ENCODE measurements around the gene ARGLU1. TPM values are rescaled to one million over a fixed set of nuclear protein-coding genes. Genes with fewer than 3 reads are reported as not detected.
"Not testable (repeated sequence)": the region's sequence is repeated elsewhere in the genome, so short reads cannot be mapped to it uniquely, and the experiment has no call there.

ARGLU1 gene
- polyA plus RNA-seq, 2 donors = 51.0 to 84.5 TPM

DNA sequence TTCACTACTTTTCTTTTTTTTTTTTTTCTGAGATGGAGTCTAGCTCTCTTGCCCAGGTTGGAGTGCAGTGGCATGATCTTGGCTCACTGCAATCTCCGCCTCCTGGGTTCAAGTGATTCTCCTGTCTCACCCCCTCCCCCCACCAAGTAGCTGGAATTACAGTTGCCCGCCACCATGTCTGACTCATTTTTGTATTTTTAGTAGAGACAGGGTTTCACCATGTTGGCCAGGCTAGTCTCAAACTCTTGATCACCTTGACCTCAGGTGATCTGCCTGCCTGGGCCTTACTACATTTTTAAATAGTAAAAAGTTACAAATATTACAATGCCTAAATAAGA, 32.8 kb upstream of the ARGLU1 start:
- H3K4me3 ChIP-seq (ENCODE audit: low read depth in 1 of 2, low read length in 2 of 2); H3K36me3 ChIP-seq (ENCODE audit: control insufficient read depth in 2 of 2, insufficient read depth in 2 of 2, low read length in 1 of 2); H3K27ac ChIP-seq (ENCODE audit: low read depth in 2 of 2, low read length in 1 of 2); H3K9me3 ChIP-seq (ENCODE audit: control insufficient read depth in 2 of 2, insufficient read depth in 1 of 2, low read depth in 1 of 2, low read length in 1 of 2); H3K27me3 ChIP-seq (ENCODE audit: control insufficient read depth in 1 of 2, insufficient read depth in 2 of 2, low read length in 2 of 2); H3K4me1 ChIP-seq (ENCODE audit: control insufficient read depth in 2 of 2, insufficient read depth in 2 of 2, low read length in 1 of 2): not testable (repeated sequence)
- WGBS, 2 donors = 83 to 87% methylated on average over 2 of the region's 2 CpGs

DNA sequence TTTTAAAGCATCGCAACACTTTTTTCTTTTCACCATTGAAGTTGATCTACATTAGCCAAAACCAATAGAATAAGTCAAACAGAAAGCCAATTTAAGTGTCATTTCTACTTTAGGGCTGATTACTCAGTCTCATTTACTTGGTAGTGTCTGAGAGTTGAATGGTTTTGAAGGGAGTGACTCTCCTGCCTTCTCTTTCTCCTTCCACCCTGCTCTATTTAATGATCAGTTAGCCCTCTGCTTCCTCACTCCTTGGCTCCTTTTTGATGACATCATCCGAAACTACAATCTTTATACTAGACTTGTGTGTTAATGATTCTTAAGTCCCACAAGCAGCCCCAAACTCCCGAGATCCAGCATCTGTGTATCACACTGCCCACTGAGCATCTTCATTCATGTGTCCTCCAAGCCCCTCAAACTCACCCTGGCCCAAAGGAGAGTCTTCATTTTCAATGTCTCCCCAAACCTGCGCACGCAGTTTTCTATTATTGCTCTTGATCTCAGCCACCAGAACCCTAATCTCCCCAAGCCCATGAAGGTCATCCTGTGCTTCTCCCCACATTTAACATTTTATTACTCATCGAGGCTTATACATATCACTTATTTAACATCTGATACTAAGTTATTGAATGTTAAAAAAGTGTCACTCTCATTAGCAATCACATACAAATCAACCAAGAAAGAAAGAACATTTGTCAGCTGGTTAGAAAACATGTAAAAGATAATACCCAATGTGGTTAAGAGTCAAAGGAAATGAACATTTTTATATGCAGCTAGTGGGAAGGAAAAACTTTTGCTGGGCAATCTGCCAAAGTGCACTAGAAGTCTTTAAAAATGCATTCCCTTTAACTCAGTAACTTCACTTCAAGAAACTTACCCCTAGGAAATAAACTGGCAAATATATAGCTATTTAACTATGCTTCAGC, 32.2 kb upstream of the ARGLU1 start:
- no peaks in the 10 kb centered on the region for H3K4me1 ChIP-seq (ENCODE audit: control insufficient read depth in 2 of 2, insufficient read depth in 2 of 2, low read length in 1 of 2)
- H3K27me3 ChIP-seq (ENCODE audit: control insufficient read depth in 1 of 2, insufficient read depth in 2 of 2, low read length in 2 of 2) = no peaks in the 10 kb centered on the region
- no peak overlapping the region for H3K27ac ChIP-seq (ENCODE audit: low read depth in 2 of 2, low read length in 1 of 2)
- whole genome bisulfite sequencing, 2 donors = 67 to 72% methylated on average over 6 of the region's 6 CpGs
- H3K4me3 ChIP-seq (ENCODE audit: low read depth in 1 of 2, low read length in 2 of 2) = no peak overlapping the region
- no peaks in the 10 kb centered on the region for H3K9me3 ChIP-seq (ENCODE audit: control insufficient read depth in 2 of 2, insufficient read depth in 1 of 2, low read depth in 1 of 2, low read length in 1 of 2)
- no peaks in the 10 kb centered on the region for H3K36me3 ChIP-seq (ENCODE audit: control insufficient read depth in 2 of 2, insufficient read depth in 2 of 2, low read length in 1 of 2)

DNA sequence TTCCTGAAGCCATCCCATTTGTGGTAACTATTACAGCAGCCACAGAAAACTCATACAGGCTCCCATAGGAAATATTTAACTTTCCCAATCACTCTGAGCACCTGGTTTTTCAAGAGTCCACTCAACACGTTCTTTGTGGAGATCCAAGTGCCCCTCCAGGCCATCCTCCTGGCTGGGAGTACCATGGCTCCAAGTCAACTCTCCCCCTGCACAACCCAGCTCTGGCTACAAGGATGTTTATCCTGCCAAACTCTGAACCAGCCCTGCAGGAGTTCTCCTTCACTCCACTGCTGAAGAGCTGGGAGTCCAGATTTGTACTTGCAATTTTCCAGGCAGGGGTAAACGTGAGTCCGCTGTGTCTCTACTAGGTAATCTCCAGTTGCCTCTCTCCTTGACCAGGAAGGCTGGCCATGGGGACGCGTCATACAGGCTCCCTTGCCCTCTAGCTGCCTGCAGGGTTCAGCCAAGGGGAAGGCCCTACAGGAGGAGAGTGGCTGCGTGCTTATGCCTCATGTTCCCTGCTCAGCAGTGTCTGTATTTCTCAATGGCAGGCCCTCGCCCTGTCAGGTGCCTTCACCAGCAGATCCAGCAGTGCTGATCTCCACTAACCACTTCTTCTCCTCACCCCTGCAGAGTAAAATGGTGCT, 29.9 kb upstream of the ARGLU1 start:
- Histone ChIP-seq H3K27ac (ENCODE audit: low read depth in 2 of 2, low read length in 1 of 2) (no peak overlapping the region), H3K36me3 (ENCODE audit: control insufficient read depth in 2 of 2, insufficient read depth in 2 of 2, low read length in 1 of 2) (no peaks in the 10 kb centered on the region), H3K4me3 (ENCODE audit: low read depth in 1 of 2, low read length in 2 of 2) (no peak overlapping the region), H3K9me3 (ENCODE audit: control insufficient read depth in 2 of 2, insufficient read depth in 1 of 2, low read depth in 1 of 2, low read length in 1 of 2) (no peaks in the 10 kb centered on the region), H3K27me3 (ENCODE audit: control insufficient read depth in 1 of 2, insufficient read depth in 2 of 2, low read length in 2 of 2) (no peaks in the 10 kb centered on the region), H3K4me1 (ENCODE audit: control insufficient read depth in 2 of 2, insufficient read depth in 2 of 2, low read length in 1 of 2) (no peaks in the 10 kb centered on the region)
- whole genome bisulfite sequencing, 2 donors = 86 to 88% methylated on average over 7 of the region's 7 CpGs

DNA sequence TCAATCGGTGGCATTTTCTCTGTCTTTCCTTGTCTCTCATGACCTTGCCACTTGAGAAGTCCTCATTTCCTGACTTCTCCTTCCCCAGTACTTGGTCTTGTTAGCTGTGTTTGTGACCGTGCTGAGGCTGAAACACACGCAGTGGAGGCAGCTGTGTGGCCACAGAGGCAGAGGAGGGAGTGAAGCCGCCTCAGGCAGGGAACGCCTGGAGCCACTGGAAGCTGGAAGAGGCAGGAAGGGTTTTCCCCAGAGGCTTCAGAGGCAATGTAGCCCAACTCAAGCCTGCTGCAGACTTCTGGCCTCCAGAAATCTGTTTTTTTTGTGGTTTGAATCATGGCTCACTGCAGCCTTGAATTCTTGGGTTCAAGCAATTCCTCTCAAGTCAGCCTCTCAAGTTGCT, 29.2 kb upstream of the ARGLU1 start:
- no peak overlapping the region for H3K4me3 ChIP-seq (ENCODE audit: low read depth in 1 of 2, low read length in 2 of 2)
- H3K9me3 ChIP-seq (ENCODE audit: control insufficient read depth in 2 of 2, insufficient read depth in 1 of 2, low read depth in 1 of 2, low read length in 1 of 2) = no peaks in the 10 kb centered on the region
- H3K27me3 ChIP-seq (ENCODE audit: control insufficient read depth in 1 of 2, insufficient read depth in 2 of 2, low read length in 2 of 2) = no peaks in the 10 kb centered on the region
- WGBS, 2 donors = 68 to 75% methylated on average over 5 of the region's 5 CpGs
- no peaks in the 10 kb centered on the region for H3K36me3 ChIP-seq (ENCODE audit: control insufficient read depth in 2 of 2, insufficient read depth in 2 of 2, low read length in 1 of 2)
- no peaks in the 10 kb centered on the region for H3K4me1 ChIP-seq (ENCODE audit: control insufficient read depth in 2 of 2, insufficient read depth in 2 of 2, low read length in 1 of 2)
- no peak overlapping the region for H3K27ac ChIP-seq (ENCODE audit: low read depth in 2 of 2, low read length in 1 of 2)

DNA sequence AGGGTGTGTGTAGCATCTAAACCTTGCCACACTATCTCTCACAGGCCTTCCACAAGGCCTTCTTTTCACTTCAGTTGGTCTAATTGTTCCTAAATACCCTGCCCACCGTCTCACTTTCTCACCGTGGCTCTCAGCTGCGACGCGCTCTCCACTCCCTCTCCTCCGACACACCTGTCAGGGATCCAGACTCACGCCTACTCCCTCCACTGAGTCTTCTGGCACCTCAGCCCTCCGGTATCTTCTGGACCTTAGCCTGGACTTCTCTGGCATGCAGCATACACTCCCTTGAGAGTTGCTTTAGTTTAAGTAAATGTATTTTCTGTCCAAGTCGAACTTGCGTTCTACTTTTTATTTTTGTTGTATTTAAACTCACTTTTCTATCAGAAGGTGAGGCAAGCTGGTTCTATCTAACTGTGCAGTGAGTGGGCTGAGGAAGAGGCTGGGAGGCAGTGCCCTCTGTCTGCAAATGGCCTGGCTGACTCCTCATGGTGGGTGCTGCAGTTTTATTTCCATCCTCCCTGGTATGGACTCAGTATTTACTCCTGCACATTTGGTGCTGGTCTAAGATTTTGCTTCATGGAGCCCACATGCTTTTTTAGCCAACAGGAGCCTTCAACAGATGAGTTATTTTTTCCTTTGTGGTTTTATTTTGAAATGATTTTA, 28.5 kb upstream of the ARGLU1 start:
- no peaks in the 10 kb centered on the region for H3K27me3 ChIP-seq (ENCODE audit: control insufficient read depth in 1 of 2, insufficient read depth in 2 of 2, low read length in 2 of 2)
- no peaks in the 10 kb centered on the region for H3K4me1 ChIP-seq (ENCODE audit: control insufficient read depth in 2 of 2, insufficient read depth in 2 of 2, low read length in 1 of 2)
- WGBS, 2 donors = 65 to 77% methylated on average over 10 of the region's 10 CpGs
- H3K4me3 ChIP-seq (ENCODE audit: low read depth in 1 of 2, low read length in 2 of 2) = no peak overlapping the region
- H3K27ac ChIP-seq (ENCODE audit: low read depth in 2 of 2, low read length in 1 of 2) = no peak overlapping the region
- no peaks in the 10 kb centered on the region for H3K9me3 ChIP-seq (ENCODE audit: control insufficient read depth in 2 of 2, insufficient read depth in 1 of 2, low read depth in 1 of 2, low read length in 1 of 2)
- H3K36me3 ChIP-seq (ENCODE audit: control insufficient read depth in 2 of 2, insufficient read depth in 2 of 2, low read length in 1 of 2) = no peaks in the 10 kb centered on the region

DNA sequence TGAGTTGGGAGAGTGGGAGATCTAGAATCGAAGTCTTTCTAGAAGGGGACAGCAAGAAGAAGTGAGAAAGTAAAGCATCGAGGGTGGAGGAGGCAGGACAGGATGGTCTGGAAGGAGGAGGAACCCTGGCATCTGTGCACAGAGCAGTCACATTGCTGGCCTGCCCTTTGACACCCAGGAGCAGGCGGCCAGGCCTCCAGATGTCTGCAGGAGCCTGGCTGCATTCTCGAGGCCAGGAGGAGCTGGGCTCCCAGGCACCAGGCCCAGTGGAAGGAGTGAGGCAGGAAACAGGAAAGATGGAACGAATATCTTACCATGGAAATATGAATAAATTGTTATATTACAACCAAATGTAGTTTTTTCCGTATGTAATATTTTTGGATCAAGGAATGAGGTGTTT, 27.7 kb upstream of the ARGLU1 start:
- no peaks in the 10 kb centered on the region for H3K9me3 ChIP-seq (ENCODE audit: control insufficient read depth in 2 of 2, insufficient read depth in 1 of 2, low read depth in 1 of 2, low read length in 1 of 2)
- H3K4me1 ChIP-seq (ENCODE audit: control insufficient read depth in 2 of 2, insufficient read depth in 2 of 2, low read length in 1 of 2) = no peaks in the 10 kb centered on the region
- 80 to 81% methylated on average over 6 of the region's 6 CpGs for WGBS, 2 donors
- H3K27ac ChIP-seq (ENCODE audit: low read depth in 2 of 2, low read length in 1 of 2) = no peak overlapping the region
- no peak overlapping the region for H3K4me3 ChIP-seq (ENCODE audit: low read depth in 1 of 2, low read length in 2 of 2)
- H3K36me3 ChIP-seq (ENCODE audit: control insufficient read depth in 2 of 2, insufficient read depth in 2 of 2, low read length in 1 of 2) = no peaks in the 10 kb centered on the region
- H3K27me3 ChIP-seq (ENCODE audit: control insufficient read depth in 1 of 2, insufficient read depth in 2 of 2, low read length in 2 of 2) = no peaks in the 10 kb centered on the region

DNA sequence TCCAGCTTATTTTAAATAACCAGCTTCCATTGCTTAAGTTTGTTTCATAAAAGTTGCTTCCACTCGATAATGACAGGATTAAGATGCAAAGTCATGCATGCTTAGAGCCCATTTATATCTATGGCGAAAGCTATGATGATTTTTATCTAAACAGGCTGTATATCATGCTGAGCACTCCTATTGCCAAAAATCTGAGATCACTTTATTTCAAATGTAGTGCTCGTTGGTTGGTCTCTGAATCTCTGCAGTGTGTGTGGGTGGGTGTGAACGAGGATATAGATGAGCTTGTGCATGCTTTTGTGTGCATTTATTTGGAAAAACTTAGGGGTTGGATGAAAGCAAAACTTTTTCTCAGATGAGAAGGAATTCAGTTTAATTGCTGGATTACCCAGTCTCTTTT, 27.0 kb upstream of the ARGLU1 start:
- Histone ChIP-seq H3K4me3 (ENCODE audit: low read depth in 1 of 2, low read length in 2 of 2) (no peak overlapping the region), H3K27me3 (ENCODE audit: control insufficient read depth in 1 of 2, insufficient read depth in 2 of 2, low read length in 2 of 2) (no peaks in the 10 kb centered on the region), H3K4me1 (ENCODE audit: control insufficient read depth in 2 of 2, insufficient read depth in 2 of 2, low read length in 1 of 2) (no peaks in the 10 kb centered on the region), H3K36me3 (ENCODE audit: control insufficient read depth in 2 of 2, insufficient read depth in 2 of 2, low read length in 1 of 2) (no peaks in the 10 kb centered on the region), H3K27ac (ENCODE audit: low read depth in 2 of 2, low read length in 1 of 2) (no peak overlapping the region), H3K9me3 (ENCODE audit: control insufficient read depth in 2 of 2, insufficient read depth in 1 of 2, low read depth in 1 of 2, low read length in 1 of 2) (no peaks in the 10 kb centered on the region)
- WGBS, 2 donors = 71 to 74% methylated on average over 4 of the region's 4 CpGs

DNA sequence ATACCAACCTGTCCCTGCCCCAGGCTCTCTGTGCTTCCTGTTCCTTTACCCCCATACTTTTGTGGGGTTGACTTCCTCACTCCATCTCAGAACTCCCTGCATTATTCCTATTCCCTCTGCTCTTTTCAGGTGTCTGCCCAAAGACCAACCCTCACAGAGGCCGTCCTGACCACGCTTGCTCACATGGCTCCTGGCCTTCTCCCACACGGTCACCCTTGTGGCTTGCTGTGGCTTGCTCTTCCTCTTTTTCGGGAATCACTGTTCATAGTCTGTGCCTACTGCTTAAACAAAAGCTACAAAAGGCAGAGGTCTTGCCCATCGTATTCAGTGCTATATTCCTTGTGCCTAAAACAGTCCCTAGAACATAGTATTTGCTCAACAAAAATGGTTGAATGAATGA, 25.2 kb upstream of the ARGLU1 start:
- H3K27me3 ChIP-seq (ENCODE audit: control insufficient read depth in 1 of 2, insufficient read depth in 2 of 2, low read length in 2 of 2) = no peaks in the 10 kb centered on the region
- H3K4me1 ChIP-seq (ENCODE audit: control insufficient read depth in 2 of 2, insufficient read depth in 2 of 2, low read length in 1 of 2) = no peaks in the 10 kb centered on the region
- H3K36me3 ChIP-seq (ENCODE audit: control insufficient read depth in 2 of 2, insufficient read depth in 2 of 2, low read length in 1 of 2) = no peaks in the 10 kb centered on the region
- H3K27ac ChIP-seq (ENCODE audit: low read depth in 2 of 2, low read length in 1 of 2) = no peak overlapping the region
- H3K4me3 ChIP-seq (ENCODE audit: low read depth in 1 of 2, low read length in 2 of 2) = no peak overlapping the region
- WGBS, 2 donors = 75 to 77% methylated on average over 5 of the region's 5 CpGs
- H3K9me3 ChIP-seq (ENCODE audit: control insufficient read depth in 2 of 2, insufficient read depth in 1 of 2, low read depth in 1 of 2, low read length in 1 of 2) = no peaks in the 10 kb centered on the region

DNA sequence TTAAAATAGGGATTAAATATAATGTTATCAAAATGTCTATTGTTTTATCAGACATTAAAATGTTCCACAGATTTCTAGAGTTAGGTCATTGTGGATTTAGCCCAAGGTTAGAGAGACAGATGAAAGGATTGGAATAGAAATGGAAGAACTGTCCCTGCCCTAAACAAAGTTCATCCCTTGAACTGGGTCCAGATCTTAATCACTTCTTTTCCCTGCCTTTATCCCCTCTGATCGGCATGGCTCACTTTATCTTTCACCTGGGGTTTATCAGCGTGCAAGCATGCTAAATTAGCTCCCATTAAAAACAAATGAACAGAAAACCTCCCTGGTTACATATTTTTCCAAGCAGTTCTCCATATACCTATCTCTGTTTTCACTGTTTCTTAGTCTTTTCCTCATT, 23.4 kb upstream of the ARGLU1 start:
- Histone ChIP-seq H3K27me3 (ENCODE audit: control insufficient read depth in 1 of 2, insufficient read depth in 2 of 2, low read length in 2 of 2) (no peaks in the 10 kb centered on the region), H3K36me3 (ENCODE audit: control insufficient read depth in 2 of 2, insufficient read depth in 2 of 2, low read length in 1 of 2) (no peaks in the 10 kb centered on the region), H3K27ac (ENCODE audit: low read depth in 2 of 2, low read length in 1 of 2) (no peak overlapping the region), H3K4me3 (ENCODE audit: low read depth in 1 of 2, low read length in 2 of 2) (no peak overlapping the region), H3K4me1 (ENCODE audit: control insufficient read depth in 2 of 2, insufficient read depth in 2 of 2, low read length in 1 of 2) (peaks cover 0 to 3% of the 10 kb centered on the region in 2 donors), H3K9me3 (ENCODE audit: control insufficient read depth in 2 of 2, insufficient read depth in 1 of 2, low read depth in 1 of 2, low read length in 1 of 2) (no peaks in the 10 kb centered on the region)
- WGBS, 2 donors = 56 to 69% methylated on average over 2 of the region's 2 CpGs

All from esophagus (tissue), 2 donors.